Astrocyte (in vitro differentiated cells and primary cell): ENCODE data around the gene BNIP5. TPM values are rescaled to one million over a fixed set of nuclear protein-coding genes. Genes with fewer than 3 reads are reported as not detected.

Experiments used
- DNase-seq: peaks from one replicate; pipeline ENCODE4 v3.0.0-alpha.2; 2010; ENCODE audit warnings: low read depth
- FAIRE-seq: peaks from 2 replicates; lab custom pipeline; 2011; peaks lifted over from hg19 to GRCh38; lab: Jason Lieb, UNC
- H2AFZ ChIP-seq: 2 replicates; pipeline ENCODE4 v1.6.0; 2012; ENCODE audit warnings: low read depth, low read length, inconsistent platforms
- H3K27ac ChIP-seq: 2 replicates; pipeline ENCODE4 v1.5.1; 2011; ENCODE audit warnings: low read depth, low read length, inconsistent platforms
- H3K27me3 ChIP-seq: 2 replicates; pipeline ENCODE4 v1.6.0; 2011; ENCODE audit warnings: low read length, inconsistent platforms; ENCODE audit not compliant: insufficient read depth
- H3K36me3 ChIP-seq: 2 replicates; pipeline ENCODE4 v1.5.1; 2011; ENCODE audit warnings: low read length, inconsistent platforms; ENCODE audit not compliant: insufficient read depth
- H3K4me1 ChIP-seq: 2 replicates; pipeline ENCODE4 v1.5.1; 2011; ENCODE audit warnings: low read length, inconsistent platforms; ENCODE audit not compliant: insufficient read depth
- H3K4me2 ChIP-seq: 2 replicates; pipeline ENCODE4 v1.6.0; 2012; ENCODE audit warnings: low read length, inconsistent platforms
- H3K4me3 ChIP-seq: 2 replicates; pipeline ENCODE4 v1.5.1; 2011; ENCODE audit warnings: low read depth, mild to moderate bottlenecking, low read length, inconsistent platforms; ENCODE audit not compliant: insufficient read depth
- H3K79me2 ChIP-seq: 2 replicates; pipeline ENCODE4 v1.6.0; 2012; ENCODE audit warnings: mild to moderate bottlenecking, low read length, inconsistent platforms; ENCODE audit not compliant: insufficient read depth
- H3K9ac ChIP-seq: 2 replicates; pipeline ENCODE4 v1.6.0; 2012; ENCODE audit warnings: mild to moderate bottlenecking, low read length, inconsistent platforms
- H3K9me3 ChIP-seq: 2 replicates; pipeline ENCODE4 v1.5.1; 2012; ENCODE audit warnings: low read depth, mild to moderate bottlenecking, low read length, inconsistent platforms; ENCODE audit not compliant: insufficient read depth
- H4K20me1 ChIP-seq: 2 replicates; pipeline ENCODE4 v1.6.0; 2012; ENCODE audit warnings: low read length, inconsistent platforms; ENCODE audit not compliant: insufficient read depth
- H3K27ac Mint-ChIP-seq: one replicate; pipeline ENCODE4 v1.8.0; 2021; ENCODE audit warnings: mild to moderate bottlenecking, mixed read lengths; ENCODE audit not compliant: unreplicated experiment
- H3K27me3 Mint-ChIP-seq: one replicate; pipeline ENCODE4 v1.8.0; 2021; ENCODE audit warnings: low read depth, mixed read lengths; ENCODE audit not compliant: unreplicated experiment
- H3K36me3 Mint-ChIP-seq: one replicate; pipeline ENCODE4 v1.8.0; 2021; ENCODE audit warnings: low read depth, mixed read lengths; ENCODE audit not compliant: unreplicated experiment
- H3K4me1 Mint-ChIP-seq: one replicate; pipeline ENCODE4 v1.8.0; 2021; ENCODE audit warnings: low read depth, mixed read lengths; ENCODE audit not compliant: unreplicated experiment
- H3K4me3 Mint-ChIP-seq: one replicate; pipeline ENCODE4 v1.8.0; 2021; ENCODE audit warnings: mild to moderate bottlenecking, moderate library complexity, mixed read lengths; ENCODE audit not compliant: unreplicated experiment
- H3K9me3 Mint-ChIP-seq: one replicate; pipeline ENCODE4 v1.8.0; 2021; ENCODE audit warnings: mild to moderate bottlenecking, mixed read lengths; ENCODE audit not compliant: unreplicated experiment
- CTCF ChIP-seq: IDR thresholded peaks from 2 replicates; pipeline ENCODE4 v1.5.1; 2011; ENCODE audit warnings: low read depth, mild to moderate bottlenecking, inconsistent platforms, low read length, moderate library complexity; ENCODE audit not compliant: insufficient read depth
- EZH2 ChIP-seq: IDR thresholded peaks from 2 replicates; pipeline ENCODE4 v1.6.1; 2012; ENCODE audit warnings: mild to moderate bottlenecking, low read length, inconsistent platforms; ENCODE audit not compliant: insufficient read depth
- total RNA-seq: library from RNA; stranded (reverse); gene quantifications from 2 replicates; pipeline ENCODE4 v1.2.1, GENCODE V29; 2021

BNIP5 gene
- total RNA-seq, 1 donor from 2014 or later: not detected

GRCh38 chr6:36312854-36313648 is 23.6 kb downstream of the BNIP5 start:
- no peak overlapping the region for H3K4me2 ChIP-seq
- H3K79me2 ChIP-seq: no peaks in the 10 kb centered on the region
- Mint-ChIP-seq H3K27ac (no peak overlapping the region), H3K4me1 (peaks cover 5% of the 10 kb centered on the region), H3K4me3 (no peak overlapping the region), H3K27me3 (peaks cover 42% of the 10 kb centered on the region), H3K36me3 (no peaks in the 10 kb centered on the region), H3K9me3 (peaks cover 6% of the 10 kb centered on the region)
- no peaks in the 10 kb centered on the region for H3K9me3 ChIP-seq
- no peaks in the 10 kb centered on the region for H3K36me3 ChIP-seq
- H3K4me3 ChIP-seq: no peak overlapping the region
- no peaks in the 10 kb centered on the region for H4K20me1 ChIP-seq
- H3K27me3 ChIP-seq: peaks cover 25% of the 10 kb centered on the region
- H3K9ac ChIP-seq: no peak overlapping the region
- H2AFZ ChIP-seq: no peak overlapping the region
- no peaks in the 10 kb centered on the region for H3K4me1 ChIP-seq
- no peak for DNase-seq
- H3K27ac ChIP-seq: no peak overlapping the region
- no peak for TF ChIP-seq EZH2
- no peak for TF ChIP-seq CTCF
- FAIRE-seq: no peak

GRCh38 chr6:36309900-36310299 is 26.8 kb downstream of the BNIP5 start:
- no peak overlapping the region for H3K4me3 Mint-ChIP-seq
- peaks cover 19% of the 10 kb centered on the region for H3K27me3 ChIP-seq
- no peaks in the 10 kb centered on the region for H4K20me1 ChIP-seq
- H3K4me3 ChIP-seq: no peak overlapping the region
- TF ChIP-seq CTCF (no peak), EZH2 (no peak)
- peaks cover 12% of the 10 kb centered on the region for H3K4me1 Mint-ChIP-seq
- H3K4me1 ChIP-seq: no peaks in the 10 kb centered on the region
- no peak overlapping the region for H3K4me2 ChIP-seq
- H3K27ac ChIP-seq: no peak overlapping the region
- H2AFZ ChIP-seq: no peak overlapping the region
- H3K36me3 Mint-ChIP-seq: no peaks in the 10 kb centered on the region
- no peaks in the 10 kb centered on the region for H3K79me2 ChIP-seq
- H3K27ac Mint-ChIP-seq: no peak overlapping the region
- peaks cover 28% of the 10 kb centered on the region for H3K27me3 Mint-ChIP-seq
- no peaks in the 10 kb centered on the region for H3K9me3 ChIP-seq
- H3K36me3 ChIP-seq: no peaks in the 10 kb centered on the region
- DNase-seq: no peak
- no peak for FAIRE-seq
- no peak overlapping the region for H3K9ac ChIP-seq
- H3K9me3 Mint-ChIP-seq: peaks cover 6% of the 10 kb centered on the region

GRCh38 chr6:36309203-36309602 is 27.5 kb downstream of the BNIP5 start:
- H3K27ac Mint-ChIP-seq: no peak overlapping the region
- no peaks in the 10 kb centered on the region for H4K20me1 ChIP-seq
- no peaks in the 10 kb centered on the region for H3K9me3 ChIP-seq
- no peak overlapping the region for H3K4me3 ChIP-seq
- peaks cover 15% of the 10 kb centered on the region for H3K27me3 ChIP-seq
- TF ChIP-seq CTCF: no peak
- TF ChIP-seq EZH2: no peak
- DNase-seq (no peak), FAIRE-seq (no peak)
- peaks cover 6% of the 10 kb centered on the region for H3K9me3 Mint-ChIP-seq
- no peak overlapping the region for H2AFZ ChIP-seq
- H3K36me3 Mint-ChIP-seq: no peaks in the 10 kb centered on the region
- no peaks in the 10 kb centered on the region for H3K79me2 ChIP-seq
- H3K9ac ChIP-seq: no peak overlapping the region
- no peak overlapping the region for H3K4me3 Mint-ChIP-seq
- no peak overlapping the region for H3K27ac ChIP-seq
- no peaks in the 10 kb centered on the region for H3K36me3 ChIP-seq
- peaks cover 28% of the 10 kb centered on the region for H3K27me3 Mint-ChIP-seq
- H3K4me1 Mint-ChIP-seq: peaks cover 9% of the 10 kb centered on the region
- H3K4me2 ChIP-seq: no peak overlapping the region
- no peaks in the 10 kb centered on the region for H3K4me1 ChIP-seq
